AG09319 (cell line): ENCODE measurements around the gene FYCO1.

Experiments
- DNase-seq: peaks from one replicate; pipeline ENCODE4 v3.0.0-alpha.2; 2010; ENCODE audit warnings: low read depth; ENCODE audit errors: extremely low read depth
- TF ChIP-seq, protein P1 (sequence below): IDR thresholded peaks from 2 replicates; pipeline ENCODE4 v1.5.1; 2011; ENCODE audit warnings: low read depth, mild to moderate bottlenecking, inconsistent platforms, low read length, moderate library complexity

The FYCO1 gene

GRCh38 chr3:45889337-45889736 lies 106.3 kb downstream of the FYCO1 start:
- DNase-seq = no peak
- TF ChIP-seq, protein P1, sequence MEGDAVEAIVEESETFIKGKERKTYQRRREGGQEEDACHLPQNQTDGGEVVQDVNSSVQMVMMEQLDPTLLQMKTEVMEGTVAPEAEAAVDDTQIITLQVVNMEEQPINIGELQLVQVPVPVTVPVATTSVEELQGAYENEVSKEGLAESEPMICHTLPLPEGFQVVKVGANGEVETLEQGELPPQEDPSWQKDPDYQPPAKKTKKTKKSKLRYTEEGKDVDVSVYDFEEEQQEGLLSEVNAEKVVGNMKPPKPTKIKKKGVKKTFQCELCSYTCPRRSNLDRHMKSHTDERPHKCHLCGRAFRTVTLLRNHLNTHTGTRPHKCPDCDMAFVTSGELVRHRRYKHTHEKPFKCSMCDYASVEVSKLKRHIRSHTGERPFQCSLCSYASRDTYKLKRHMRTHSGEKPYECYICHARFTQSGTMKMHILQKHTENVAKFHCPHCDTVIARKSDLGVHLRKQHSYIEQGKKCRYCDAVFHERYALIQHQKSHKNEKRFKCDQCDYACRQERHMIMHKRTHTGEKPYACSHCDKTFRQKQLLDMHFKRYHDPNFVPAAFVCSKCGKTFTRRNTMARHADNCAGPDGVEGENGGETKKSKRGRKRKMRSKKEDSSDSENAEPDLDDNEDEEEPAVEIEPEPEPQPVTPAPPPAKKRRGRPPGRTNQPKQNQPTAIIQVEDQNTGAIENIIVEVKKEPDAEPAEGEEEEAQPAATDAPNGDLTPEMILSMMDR = no peak

GRCh38 chr3:45887759-45888511 lies 107.7 kb downstream of the FYCO1 start:
- TF ChIP-seq, protein P1 = no peak
- no peak for DNase-seq

GRCh38 chr3:45887285-45887684 lies 108.3 kb downstream of the FYCO1 start:
- TF ChIP-seq, protein P1 = no peak
- DNase-seq = no peak

DNA sequence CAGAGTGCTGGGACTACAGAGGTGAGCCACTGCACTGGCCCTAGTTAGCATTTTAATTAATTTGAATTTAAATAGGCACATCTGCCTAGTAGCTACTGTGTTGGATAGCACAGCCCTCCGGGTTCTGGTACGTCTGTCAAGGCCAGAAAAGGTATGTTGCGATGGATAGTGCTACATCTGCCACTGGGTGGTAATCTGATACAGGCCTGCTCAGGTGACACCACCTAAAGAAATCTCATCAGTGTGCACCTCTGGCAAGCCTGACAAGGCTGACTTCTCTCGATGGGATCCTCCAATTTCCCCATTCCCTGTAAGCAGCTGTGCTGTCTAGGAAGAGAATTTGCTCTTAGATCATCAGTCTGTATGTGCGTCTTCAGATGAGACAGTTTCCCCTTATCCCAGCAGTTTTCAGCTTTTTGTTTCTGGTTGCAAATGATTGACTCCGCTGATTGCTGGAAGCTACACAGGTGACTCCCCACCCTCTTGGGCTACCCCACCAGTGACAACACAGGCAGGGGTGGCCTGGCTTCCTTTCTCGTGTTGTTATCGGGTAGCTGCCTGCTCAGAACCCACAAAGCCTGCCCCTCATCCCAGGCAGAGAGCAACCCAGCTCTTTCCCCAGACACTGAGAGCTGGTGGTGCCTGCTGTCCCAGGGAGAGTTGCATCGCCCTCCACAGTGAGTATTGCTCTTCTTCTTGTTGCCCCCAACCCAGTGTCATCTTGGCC lies 109.5 kb downstream of the FYCO1 start, which contains the start of gene CCR9:
TSS of gene CCR9 (plus strand) at position 565 of the 727 bp plus-strand sequence. CDS start 8,391 bp downstream, outside the sequence.
- DNase-seq = no peak
- TF ChIP-seq, protein P1 = no peak

- TF ChIP-seq, protein P1 = no peak
- no peak for DNase-seq
These were observed 111.0 kb downstream of the FYCO1 start for GRCh38 chr3:45884368-45885201.

DNA sequence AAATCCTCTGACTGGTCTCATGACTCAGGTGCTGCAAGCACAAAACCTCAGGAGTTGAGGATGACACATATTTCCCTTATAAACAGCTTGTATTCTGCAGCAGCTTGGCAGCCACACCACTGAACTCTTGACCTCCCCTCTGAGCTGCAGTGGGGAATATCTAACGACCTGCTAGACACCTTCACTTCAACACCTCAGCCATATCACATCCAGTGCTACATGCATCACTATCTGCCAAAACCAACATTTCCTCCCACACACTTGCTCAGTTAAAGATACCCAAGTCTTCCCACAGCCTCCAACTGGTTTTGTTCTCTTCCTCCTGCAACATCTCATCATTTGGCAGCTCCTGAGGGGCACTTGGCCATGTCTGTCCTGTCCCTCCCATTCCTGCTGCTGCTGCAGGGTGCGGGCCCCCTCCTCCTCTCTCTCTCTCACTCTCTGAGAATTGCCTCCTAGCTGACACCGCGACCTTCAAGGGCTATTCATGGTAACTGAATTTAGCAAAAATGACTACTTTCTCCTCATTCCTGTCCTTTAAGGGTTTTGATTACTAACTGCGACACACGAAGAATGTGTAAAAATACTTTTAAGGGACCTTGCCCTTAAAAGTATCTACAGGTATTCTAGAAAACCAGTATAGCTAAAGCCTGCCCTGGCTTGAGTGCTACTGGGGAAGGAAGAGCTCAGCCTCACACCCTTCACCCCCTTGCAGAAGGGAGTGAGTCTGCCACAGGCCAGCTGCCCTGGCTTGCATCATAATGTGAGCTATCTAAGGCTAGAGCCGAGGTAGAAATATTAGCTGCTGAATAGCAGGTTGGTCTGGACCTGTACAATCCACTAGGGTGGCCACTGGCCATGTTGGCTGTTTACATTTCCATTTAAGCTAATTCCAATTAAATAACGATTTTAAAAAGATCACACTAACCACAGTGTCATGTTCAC lies 114.3 kb downstream of the FYCO1 start:
- no peak for DNase-seq
- TF ChIP-seq, protein P1 = no peak
